ENCODE measurements around the gene HTR2A.

DNA sequence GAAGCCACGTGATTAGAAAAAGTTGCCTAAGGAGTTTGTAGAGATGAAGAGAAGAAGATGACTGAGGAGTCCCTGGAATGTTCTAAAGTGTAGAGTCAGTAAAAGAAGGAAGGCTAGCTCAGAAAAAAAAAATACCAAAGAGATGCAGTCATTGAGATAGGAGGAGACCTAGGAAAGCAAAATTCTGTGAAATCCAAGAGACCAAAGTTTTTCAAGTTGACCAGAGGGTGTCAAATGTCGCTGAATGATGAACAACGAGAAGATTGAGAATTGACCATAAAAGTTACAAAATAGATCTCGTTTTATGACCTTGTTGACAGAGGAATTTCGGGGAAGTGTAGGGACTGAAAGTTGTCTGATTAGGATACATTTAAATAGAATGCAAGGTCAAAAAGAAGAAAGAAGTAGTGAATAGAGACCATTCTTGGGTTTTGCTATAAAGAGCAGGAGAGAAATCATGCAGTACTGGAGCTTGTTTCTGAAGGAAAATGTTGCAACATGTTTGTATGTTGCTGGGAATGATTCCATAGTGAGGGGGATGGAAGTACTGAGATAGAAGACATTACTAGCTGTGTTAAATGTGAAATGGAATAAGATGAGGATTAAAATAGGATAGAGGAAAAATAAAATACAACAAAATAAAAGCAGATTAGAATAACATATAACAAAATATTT, 30.2 kb upstream of the HTR2A start:
- TF ChIP-seq, protein P1, sequence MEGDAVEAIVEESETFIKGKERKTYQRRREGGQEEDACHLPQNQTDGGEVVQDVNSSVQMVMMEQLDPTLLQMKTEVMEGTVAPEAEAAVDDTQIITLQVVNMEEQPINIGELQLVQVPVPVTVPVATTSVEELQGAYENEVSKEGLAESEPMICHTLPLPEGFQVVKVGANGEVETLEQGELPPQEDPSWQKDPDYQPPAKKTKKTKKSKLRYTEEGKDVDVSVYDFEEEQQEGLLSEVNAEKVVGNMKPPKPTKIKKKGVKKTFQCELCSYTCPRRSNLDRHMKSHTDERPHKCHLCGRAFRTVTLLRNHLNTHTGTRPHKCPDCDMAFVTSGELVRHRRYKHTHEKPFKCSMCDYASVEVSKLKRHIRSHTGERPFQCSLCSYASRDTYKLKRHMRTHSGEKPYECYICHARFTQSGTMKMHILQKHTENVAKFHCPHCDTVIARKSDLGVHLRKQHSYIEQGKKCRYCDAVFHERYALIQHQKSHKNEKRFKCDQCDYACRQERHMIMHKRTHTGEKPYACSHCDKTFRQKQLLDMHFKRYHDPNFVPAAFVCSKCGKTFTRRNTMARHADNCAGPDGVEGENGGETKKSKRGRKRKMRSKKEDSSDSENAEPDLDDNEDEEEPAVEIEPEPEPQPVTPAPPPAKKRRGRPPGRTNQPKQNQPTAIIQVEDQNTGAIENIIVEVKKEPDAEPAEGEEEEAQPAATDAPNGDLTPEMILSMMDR (IDR thresholded peaks at IDR 0.05; ENCODE audit: low read length) = no peak
- TF ChIP-seq EZH2phosphoT487 (IDR thresholded peaks at IDR 0.05; ENCODE audit: low read length) = no peak
- no peak for TF ChIP-seq EZH2 (optimal IDR thresholded peaks at IDR 0.05; ENCODE audit: low read depth, low read length)

All from MM.1S (cell line).